A549 (cell line): ENCODE measurements around the gene SNRNP25.

Source experiments
- CHD2 ChIP-seq: fragments of 150-350 bp; IDR thresholded peaks from 2 replicates; pipeline ENCODE4 v1.6.1; 2014; ENCODE audit warnings: low read length; ENCODE audit not compliant: partially characterized antibody
- CTCF ChIP-seq: fragments of >200 bp; sonication (Bioruptor Twin); formaldehyde crosslinking; IDR thresholded peaks from 3 replicates; pipeline ENCODE4 v1.5.1; 2016
- ESRRA ChIP-seq: fragments of 150-350 bp; IDR thresholded peaks from 2 replicates; pipeline ENCODE4 v1.6.1; 2014; ENCODE audit warnings: mild to moderate bottlenecking, low read length, borderline replicate concordance
- JUNB ChIP-seq: fragments of >200 bp; sonication (Bioruptor Twin); formaldehyde crosslinking; IDR thresholded peaks from 2 replicates; pipeline ENCODE4 v1.6.1; 2016
- MAFK ChIP-seq: fragments of 450-650 bp; IDR thresholded peaks from 2 replicates; pipeline ENCODE4 v1.6.1; 2014; ENCODE audit not compliant: partially characterized antibody
- NFE2L2 ChIP-seq: fragments of 150-350 bp; conservative IDR thresholded peaks from 2 replicates; pipeline ENCODE4 v1.6.1; 2014; ENCODE audit warnings: low read length
- NPAS2 ChIP-seq: fragments of 250-450 bp; sonication (Bioruptor Pico); IDR thresholded peaks from 2 replicates; pipeline ENCODE4 v1.8.0; 2022; ENCODE audit warnings: mild to moderate bottlenecking, moderate library complexity, borderline replicate concordance
- NR3C1 ChIP-seq: fragments of >200 bp; sonication (Bioruptor Twin); formaldehyde crosslinking; IDR thresholded peaks from 3 replicates; pipeline ENCODE4 v1.6.1; 2017
- PBX3 ChIP-seq: IDR thresholded peaks from 2 replicates; pipeline ENCODE4 v1.6.1; 2012
- POLR2A ChIP-seq: IDR thresholded peaks from 2 replicates; pipeline ENCODE4 v1.6.1; 2012; ENCODE audit warnings: mild to moderate bottlenecking, low read length
- RAD21 ChIP-seq, 2 experiments: fragments of >200 bp in 1 of 2; sonication (Bioruptor Twin) in 1 of 2; formaldehyde crosslinking in 1 of 2; IDR thresholded peaks in 1 of 2; conservative IDR thresholded peaks in 1 of 2; 2 replicates in 1 of 2; 3 replicates in 1 of 2; pipeline ENCODE4 v1.6.1; 2012 to 2018; ENCODE audit warnings: inconsistent platforms in 1 of 2
- TP53 ChIP-seq: fragments of 250-450 bp; sonication (Bioruptor Pico); IDR thresholded peaks from 2 replicates; pipeline ENCODE4 v1.5.0; 2021; ENCODE audit warnings: mild to moderate bottlenecking, moderate library complexity

- TF ChIP-seq CTCF = no peak
- no peak for TF ChIP-seq NFE2L2
- no peak for TF ChIP-seq TP53
- TF ChIP-seq CHD2 = no peak
- TF ChIP-seq RAD21 (conservative IDR thresholded peaks at IDR 0.05 in 1 of 2, IDR thresholded peaks at IDR 0.05 in 1 of 2) = no peak
- TF ChIP-seq POLR2A = no peak
- no peak for TF ChIP-seq PBX3
- TF ChIP-seq JUNB = no peak
- TF ChIP-seq NPAS2 (CRISPR knock-in tag) = no peak
- no peak for TF ChIP-seq NR3C1
- no peak for TF ChIP-seq ESRRA
- TF ChIP-seq MAFK = no peak
Observed at GRCh38 chr16:69181-69580, 15.6 kb downstream of the SNRNP25 start.
